Measurements from ENCODE around the gene NLGN1. TPM values are rescaled to one million over a fixed set of nuclear protein-coding genes. Genes with fewer than 3 reads are reported as not detected.

The NLGN1 gene
- polyA plus RNA-seq, 1 donor from 2014 or later: 2.7 TPM

DNA sequence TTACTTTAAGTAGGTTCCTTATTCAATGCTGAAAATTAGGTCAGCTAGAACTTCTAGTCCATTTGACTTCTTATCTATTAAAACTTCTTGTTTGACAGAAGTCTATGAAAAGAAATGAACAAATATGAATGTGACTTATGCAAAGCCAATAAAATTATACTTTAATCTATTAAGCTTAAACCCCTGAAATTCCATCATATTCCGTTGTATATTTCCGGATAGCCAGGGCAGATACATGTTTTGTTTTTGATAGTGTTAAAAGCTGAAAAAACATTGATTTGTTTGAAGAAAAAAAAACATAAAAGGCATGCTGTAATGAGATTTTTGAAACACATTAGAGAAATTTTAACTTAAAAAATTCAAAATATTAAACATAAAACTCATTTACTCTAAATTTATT lies 794.4 kb downstream of the NLGN1 start:
- H3K9me3 ChIP-seq (ENCODE audit: low read length): no peaks in the 10 kb centered on the region
- H3K9me2 ChIP-seq (ENCODE audit: insufficient read depth, low read length): no peaks in the 10 kb centered on the region
- H3F3A ChIP-seq (ENCODE audit: insufficient read depth, low read length, poor library complexity, severe bottlenecking): no peaks in the 10 kb centered on the region

DNA sequence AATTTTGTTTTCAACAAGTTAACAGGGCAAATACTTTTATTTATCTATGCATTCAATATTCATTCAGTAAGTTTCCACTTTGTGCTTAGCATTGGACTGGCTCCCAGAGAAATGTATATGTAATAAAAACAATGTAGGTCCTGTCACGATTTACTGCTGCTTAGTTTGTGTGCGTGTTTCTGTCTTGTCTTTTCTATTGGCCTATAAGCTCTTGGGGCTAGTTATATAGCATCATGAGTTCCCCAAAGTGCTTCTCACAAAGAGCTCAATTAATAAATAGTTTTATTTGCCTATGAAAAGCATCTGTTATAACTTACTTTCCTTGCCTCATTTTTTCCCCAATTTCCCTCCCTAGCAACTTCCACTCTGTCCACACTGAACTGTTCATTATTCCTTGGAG lies 794.9 kb downstream of the NLGN1 start:
- Histone ChIP-seq H3K79me2 (replicated peaks; ENCODE audit: insufficient read depth, low read length) (no peaks in the 10 kb centered on the region), H3K9me3 (ENCODE audit: low read length) (no peaks in the 10 kb centered on the region), H3K27me3 (ENCODE audit: insufficient read depth, low read depth, low read length) (no peaks in the 10 kb centered on the region), H4K20me1 (ENCODE audit: insufficient read depth) (no peaks in the 10 kb centered on the region), H3K9me2 (ENCODE audit: insufficient read depth, low read length) (no peaks in the 10 kb centered on the region), H3K4me2 (ENCODE audit: low read length) (no peak overlapping the region), H3K36me3 (ENCODE audit: insufficient read depth, low read length) (no peaks in the 10 kb centered on the region), H3F3A (ENCODE audit: insufficient read depth, low read length, poor library complexity, severe bottlenecking) (no peaks in the 10 kb centered on the region), H2AFZ (ENCODE audit: low read depth, low read length) (no peak overlapping the region), H3K9ac (ENCODE audit: low read length) (no peak overlapping the region), H3K27ac (ENCODE audit: low read length) (no peak overlapping the region), H3K4me3 (ENCODE audit: low read length) (no peak overlapping the region)
- TF ChIP-seq POLR2AphosphoS5 (IDR thresholded peaks at IDR 0.05): no peak
- no peak for TF ChIP-seq TAF1 (IDR thresholded peaks at IDR 0.05; ENCODE audit: low read depth)
- no peak for TF ChIP-seq EZH2 (IDR thresholded peaks at IDR 0.05; ENCODE audit: borderline replicate concordance, insufficient read depth, low read length, poor library complexity, severe bottlenecking)
- TF ChIP-seq SMC3 (conservative IDR thresholded peaks at IDR 0.05; ENCODE audit: poor library complexity): no peak

More for the DNA sequence above, 794.4 kb downstream of the NLGN1 start:
- no peaks in the 10 kb centered on the region for H3K27me3 ChIP-seq (ENCODE audit: insufficient read depth, low read depth, low read length)
- no peaks in the 10 kb centered on the region for H3K36me3 ChIP-seq (ENCODE audit: insufficient read depth, low read length)
- no peak overlapping the region for H3K4me2 ChIP-seq (ENCODE audit: low read length)
- TF ChIP-seq POLR2AphosphoS5 (IDR thresholded peaks at IDR 0.05) (no peak), SMC3 (conservative IDR thresholded peaks at IDR 0.05; ENCODE audit: poor library complexity) (no peak), TAF1 (IDR thresholded peaks at IDR 0.05; ENCODE audit: low read depth) (no peak), RAD21 (conservative IDR thresholded peaks at IDR 0.05) (no peak), MXI1 (conservative IDR thresholded peaks at IDR 0.05; ENCODE audit: poor library complexity, severe bottlenecking) (no peak), EZH2 (IDR thresholded peaks at IDR 0.05; ENCODE audit: borderline replicate concordance, insufficient read depth, low read length, poor library complexity, severe bottlenecking) (no peak), EP300 (conservative IDR thresholded peaks at IDR 0.05; ENCODE audit: poor library complexity, severe bottlenecking) (no peak)
- TF ChIP-seq, protein P1, sequence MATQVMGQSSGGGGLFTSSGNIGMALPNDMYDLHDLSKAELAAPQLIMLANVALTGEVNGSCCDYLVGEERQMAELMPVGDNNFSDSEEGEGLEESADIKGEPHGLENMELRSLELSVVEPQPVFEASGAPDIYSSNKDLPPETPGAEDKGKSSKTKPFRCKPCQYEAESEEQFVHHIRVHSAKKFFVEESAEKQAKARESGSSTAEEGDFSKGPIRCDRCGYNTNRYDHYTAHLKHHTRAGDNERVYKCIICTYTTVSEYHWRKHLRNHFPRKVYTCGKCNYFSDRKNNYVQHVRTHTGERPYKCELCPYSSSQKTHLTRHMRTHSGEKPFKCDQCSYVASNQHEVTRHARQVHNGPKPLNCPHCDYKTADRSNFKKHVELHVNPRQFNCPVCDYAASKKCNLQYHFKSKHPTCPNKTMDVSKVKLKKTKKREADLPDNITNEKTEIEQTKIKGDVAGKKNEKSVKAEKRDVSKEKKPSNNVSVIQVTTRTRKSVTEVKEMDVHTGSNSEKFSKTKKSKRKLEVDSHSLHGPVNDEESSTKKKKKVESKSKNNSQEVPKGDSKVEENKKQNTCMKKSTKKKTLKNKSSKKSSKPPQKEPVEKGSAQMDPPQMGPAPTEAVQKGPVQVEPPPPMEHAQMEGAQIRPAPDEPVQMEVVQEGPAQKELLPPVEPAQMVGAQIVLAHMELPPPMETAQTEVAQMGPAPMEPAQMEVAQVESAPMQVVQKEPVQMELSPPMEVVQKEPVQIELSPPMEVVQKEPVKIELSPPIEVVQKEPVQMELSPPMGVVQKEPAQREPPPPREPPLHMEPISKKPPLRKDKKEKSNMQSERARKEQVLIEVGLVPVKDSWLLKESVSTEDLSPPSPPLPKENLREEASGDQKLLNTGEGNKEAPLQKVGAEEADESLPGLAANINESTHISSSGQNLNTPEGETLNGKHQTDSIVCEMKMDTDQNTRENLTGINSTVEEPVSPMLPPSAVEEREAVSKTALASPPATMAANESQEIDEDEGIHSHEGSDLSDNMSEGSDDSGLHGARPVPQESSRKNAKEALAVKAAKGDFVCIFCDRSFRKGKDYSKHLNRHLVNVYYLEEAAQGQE (IDR thresholded peaks at IDR 0.05; ENCODE audit: borderline replicate concordance): no peak
- TF ChIP-seq, protein P2, sequence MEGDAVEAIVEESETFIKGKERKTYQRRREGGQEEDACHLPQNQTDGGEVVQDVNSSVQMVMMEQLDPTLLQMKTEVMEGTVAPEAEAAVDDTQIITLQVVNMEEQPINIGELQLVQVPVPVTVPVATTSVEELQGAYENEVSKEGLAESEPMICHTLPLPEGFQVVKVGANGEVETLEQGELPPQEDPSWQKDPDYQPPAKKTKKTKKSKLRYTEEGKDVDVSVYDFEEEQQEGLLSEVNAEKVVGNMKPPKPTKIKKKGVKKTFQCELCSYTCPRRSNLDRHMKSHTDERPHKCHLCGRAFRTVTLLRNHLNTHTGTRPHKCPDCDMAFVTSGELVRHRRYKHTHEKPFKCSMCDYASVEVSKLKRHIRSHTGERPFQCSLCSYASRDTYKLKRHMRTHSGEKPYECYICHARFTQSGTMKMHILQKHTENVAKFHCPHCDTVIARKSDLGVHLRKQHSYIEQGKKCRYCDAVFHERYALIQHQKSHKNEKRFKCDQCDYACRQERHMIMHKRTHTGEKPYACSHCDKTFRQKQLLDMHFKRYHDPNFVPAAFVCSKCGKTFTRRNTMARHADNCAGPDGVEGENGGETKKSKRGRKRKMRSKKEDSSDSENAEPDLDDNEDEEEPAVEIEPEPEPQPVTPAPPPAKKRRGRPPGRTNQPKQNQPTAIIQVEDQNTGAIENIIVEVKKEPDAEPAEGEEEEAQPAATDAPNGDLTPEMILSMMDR (IDR thresholded peaks at IDR 0.05; ENCODE audit: poor library complexity, severe bottlenecking): no peak
- no peak overlapping the region for H3K27ac ChIP-seq (ENCODE audit: low read length)
- no peaks in the 10 kb centered on the region for H4K20me1 ChIP-seq (ENCODE audit: insufficient read depth)
- H2AFZ ChIP-seq (ENCODE audit: low read depth, low read length): no peak overlapping the region
- no peak overlapping the region for H3K9ac ChIP-seq (ENCODE audit: low read length)
- no peak overlapping the region for H3K4me3 ChIP-seq (ENCODE audit: low read length)
- no peaks in the 10 kb centered on the region for H3K79me2 ChIP-seq (replicated peaks; ENCODE audit: insufficient read depth, low read length)

Measured in neural cell (in vitro differentiated cells).